GM20431 (cell line): ENCODE results near the gene FLRT3.

Experiments used
- in situ Hi-C: fragments of 300-500 bp; cut with MseI, MboI; formaldehyde crosslinking; loops from one replicate; pipeline ENCODE4 v1.15.0; 2020; ENCODE audit warnings: low sequenced_read_pairs; ENCODE audit not compliant: unreplicated experiment

FLRT3 gene

GRCh38 chr20:14337400-14338171 lies at the start of gene FLRT3:
Gene FLRT3 (minus strand): TSS chr20:14337612. CDS start chr20:14327506, 10,106 bp downstream.
- in situ Hi-C loops: loop anchor here (25.0 kb wide), 1 partner anchor 900 kb away; no protein-coding TSS in a partner anchor

GRCh38 chr20:14386726-14387125 lies 49.3 kb upstream of the FLRT3 start:
- in situ Hi-C loops: no loop called here

- in situ Hi-C loops: no loop called here
These were observed 47.8 kb upstream of the FLRT3 start for GRCh38 chr20:14385176-14385740.

- in situ Hi-C loops: no loop called here
These were observed 47.2 kb upstream of the FLRT3 start for GRCh38 chr20:14384416-14385175.

DNA sequence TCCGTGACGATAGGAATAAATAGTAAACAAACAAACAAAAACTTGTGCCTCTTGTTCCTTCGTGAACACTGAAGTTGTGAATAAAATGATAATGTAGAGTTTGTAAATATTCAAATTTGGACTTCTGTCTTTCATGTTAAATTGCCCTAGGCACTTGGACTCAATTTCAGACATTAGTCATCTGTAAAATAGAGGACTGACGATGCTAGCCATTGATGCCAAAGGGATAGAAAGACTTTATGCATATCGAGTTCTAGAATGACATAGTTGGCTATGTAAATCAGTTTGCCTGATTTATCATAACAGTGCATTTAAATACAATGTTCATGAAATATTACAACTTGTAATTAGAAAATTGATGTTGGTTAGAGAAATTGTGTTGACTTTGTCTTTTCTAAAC lies 45.9 kb upstream of the FLRT3 start:
- in situ Hi-C loops: no loop called here

DNA sequence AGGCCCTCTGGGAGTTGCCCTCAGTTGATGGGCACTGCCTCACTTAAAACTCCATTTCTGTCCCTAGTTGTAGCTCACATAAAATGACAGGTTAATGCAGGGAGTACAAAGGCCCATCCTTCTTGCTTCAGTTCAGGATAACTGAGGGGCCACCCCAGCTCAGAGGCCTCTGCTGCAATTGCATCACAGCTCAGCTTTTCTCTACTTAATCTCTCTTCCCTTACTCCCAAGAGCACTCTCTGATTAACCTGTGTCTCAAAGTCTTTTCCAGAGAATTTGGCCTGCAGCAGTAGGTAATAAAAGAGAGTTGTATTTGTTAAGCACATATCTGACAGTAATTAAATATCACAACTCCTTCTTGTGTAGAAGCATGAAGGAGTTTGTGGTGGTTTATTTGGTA lies 40.9 kb upstream of the FLRT3 start:
- in situ Hi-C loops: no loop called here

DNA sequence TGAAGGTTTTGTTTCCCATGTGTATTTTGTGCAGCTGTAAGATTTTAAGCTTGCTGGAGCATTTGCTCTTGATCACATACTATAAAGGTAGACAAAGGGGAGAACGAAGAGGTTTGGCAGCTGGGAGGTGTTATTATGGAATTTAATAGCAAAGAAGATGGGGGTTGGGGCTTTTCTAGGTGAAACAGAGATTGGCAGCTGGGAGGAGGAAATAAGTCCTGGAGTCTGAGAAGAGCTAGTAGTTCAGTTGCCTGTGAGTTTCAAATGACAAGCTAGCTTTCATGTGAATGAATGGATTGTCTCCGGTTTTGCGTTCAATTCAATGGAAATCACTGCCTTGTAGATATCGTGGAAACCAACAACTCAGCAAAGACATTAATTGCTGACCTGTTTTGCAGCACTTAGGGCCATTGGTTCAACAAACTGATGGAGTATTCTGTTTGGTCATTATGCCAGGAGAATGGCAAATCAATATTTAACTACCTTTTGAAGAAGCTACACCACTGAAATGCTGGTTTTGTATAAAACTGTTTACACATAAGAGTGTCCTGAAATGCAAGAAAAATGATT lies 38.1 kb upstream of the FLRT3 start:
- in situ Hi-C loops: no loop called here

- in situ Hi-C loops: no loop called here
These were observed 36.8 kb upstream of the FLRT3 start for GRCh38 chr20:14374196-14374595.

DNA sequence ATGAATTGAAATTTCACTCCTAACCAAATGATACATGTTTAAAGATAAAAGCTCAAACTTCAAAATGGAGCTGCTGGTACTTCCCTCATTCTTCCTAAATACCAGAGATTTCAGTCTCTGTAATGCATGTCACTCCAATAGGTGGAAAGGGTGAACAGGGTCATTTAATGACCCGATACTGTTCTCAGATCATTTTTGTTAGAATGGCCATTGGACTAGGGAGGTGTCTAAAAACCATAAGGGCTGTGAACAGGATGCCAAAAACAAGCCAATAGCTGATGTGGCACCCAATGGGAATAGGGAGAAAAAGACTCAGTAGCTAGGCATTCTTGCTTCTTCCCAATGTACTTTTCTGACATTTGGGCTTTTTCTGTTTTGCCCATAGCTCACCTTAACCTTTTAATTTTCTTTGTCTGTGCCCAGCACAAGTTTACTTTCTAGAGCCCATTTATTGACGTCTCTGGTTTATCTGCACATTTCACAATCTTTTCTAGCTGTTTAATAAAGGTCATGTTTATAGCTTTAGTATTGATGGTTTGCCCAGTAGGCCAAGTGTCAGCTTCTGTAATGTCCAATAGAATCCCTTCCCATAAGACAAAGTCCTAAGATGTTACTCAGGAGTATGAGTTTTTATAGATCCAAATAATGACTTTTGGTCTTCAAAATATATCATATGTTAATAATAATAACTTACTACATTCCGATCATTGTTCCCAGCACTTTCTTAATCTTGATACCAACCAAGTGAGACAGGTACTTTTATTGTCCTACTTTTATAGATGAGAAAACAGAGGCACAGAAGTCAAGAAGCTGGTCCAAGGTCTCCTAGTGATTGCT lies 24.3 kb upstream of the FLRT3 start:
- in situ Hi-C loops: no loop called here

GRCh38 chr20:14360416-14360815 lies 23.0 kb upstream of the FLRT3 start:
- in situ Hi-C loops: no loop called here

- in situ Hi-C loops: no loop called here
These were observed 18.4 kb upstream of the FLRT3 start for GRCh38 chr20:14355791-14356190.

DNA sequence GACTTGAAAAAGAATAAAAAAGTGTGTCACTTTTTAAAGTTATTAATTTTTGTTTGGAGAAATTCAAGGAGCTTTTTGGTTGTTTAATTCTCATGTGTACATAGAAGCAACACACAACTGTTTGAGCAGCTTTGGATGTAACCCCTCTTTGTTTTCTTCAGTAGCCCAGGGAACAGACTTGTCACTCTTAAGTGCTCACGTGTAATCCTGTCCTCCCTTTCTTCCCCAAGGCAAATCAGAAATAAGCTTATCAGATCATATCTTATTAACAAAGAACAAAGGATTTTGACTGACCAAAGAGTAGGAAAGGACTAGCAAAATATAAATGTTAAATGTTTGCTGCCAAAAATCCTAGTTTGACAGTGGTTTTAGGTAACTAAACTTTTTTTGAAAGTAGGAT lies 7.3 kb upstream of the FLRT3 start:
- in situ Hi-C loops: loop anchor here (25.0 kb wide), 1 partner anchor 893 kb away; no protein-coding TSS in a partner anchor

- in situ Hi-C loops: loop anchor here (25.0 kb wide), 1 partner anchor 894 kb away; no protein-coding TSS in a partner anchor
These were observed 6.2 kb upstream of the FLRT3 start for GRCh38 chr20:14343491-14344065.

- in situ Hi-C loops: loop anchor here (25.0 kb wide), 1 partner anchor 894 kb away; no protein-coding TSS in a partner anchor
These were observed 5.5 kb upstream of the FLRT3 start for GRCh38 chr20:14342918-14343317.

DNA sequence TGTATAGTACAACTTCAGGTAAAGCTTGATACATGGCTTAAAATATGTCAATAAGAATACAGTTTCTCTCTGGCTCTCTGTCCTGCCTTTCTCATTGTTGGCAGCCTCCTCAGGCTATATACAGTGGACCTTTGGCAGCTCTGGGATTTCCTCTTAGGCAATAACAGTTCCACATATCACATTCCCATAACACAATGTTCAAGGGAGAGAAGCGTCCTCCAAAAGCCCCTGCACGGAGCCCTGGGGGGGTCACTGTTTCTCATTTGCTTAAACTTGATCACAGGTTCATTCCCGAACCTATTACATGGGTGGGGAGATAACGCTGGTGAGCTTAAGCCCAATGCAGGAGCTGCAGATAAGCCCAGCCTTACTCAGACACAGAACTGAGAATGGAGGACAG lies 4.4 kb upstream of the FLRT3 start:
- in situ Hi-C loops: loop anchor here (25.0 kb wide), 1 partner anchor 896 kb away; no protein-coding TSS in a partner anchor

DNA sequence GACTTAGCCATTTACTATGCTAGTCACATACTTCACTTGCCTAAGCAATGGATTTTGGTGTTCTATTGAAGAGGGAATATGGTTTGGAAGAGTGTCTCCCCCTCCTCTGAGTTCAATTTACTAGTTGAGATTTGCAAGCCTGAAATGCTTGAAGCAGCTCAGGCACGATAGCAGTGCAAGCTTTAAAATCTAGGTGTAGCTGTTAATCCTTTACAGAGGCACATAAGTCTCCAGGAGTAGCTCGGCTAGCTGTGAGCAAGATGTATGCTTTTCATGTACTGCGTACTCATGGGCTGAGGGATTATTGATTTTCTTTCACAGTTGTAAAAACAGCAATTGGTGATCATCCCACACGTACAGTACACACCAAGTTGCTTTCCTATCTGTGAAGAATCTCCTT lies 726 bp downstream of the FLRT3 start:
- in situ Hi-C loops: loop anchor here (25.0 kb wide), 1 partner anchor 901 kb away; no protein-coding TSS in a partner anchor

GRCh38 chr20:14335052-14335451 lies 2.4 kb downstream of the FLRT3 start:
- in situ Hi-C loops: loop anchor here (25.0 kb wide), 1 partner anchor 902 kb away; no protein-coding TSS in a partner anchor

- in situ Hi-C loops: loop anchor here (25.0 kb wide), 1 partner anchor 903 kb away; no protein-coding TSS in a partner anchor
These were observed 3.0 kb downstream of the FLRT3 start for GRCh38 chr20:14334306-14334930.
